ENCODE results near the gene LOXL3. TPM values are rescaled to one million over a fixed set of nuclear protein-coding genes. Genes with fewer than 3 reads are reported as not detected.

Gene LOXL3
- total and polyA plus RNA-seq, 4 donors = 6.4 to 27.1 (median 17.9) TPM

DNA sequence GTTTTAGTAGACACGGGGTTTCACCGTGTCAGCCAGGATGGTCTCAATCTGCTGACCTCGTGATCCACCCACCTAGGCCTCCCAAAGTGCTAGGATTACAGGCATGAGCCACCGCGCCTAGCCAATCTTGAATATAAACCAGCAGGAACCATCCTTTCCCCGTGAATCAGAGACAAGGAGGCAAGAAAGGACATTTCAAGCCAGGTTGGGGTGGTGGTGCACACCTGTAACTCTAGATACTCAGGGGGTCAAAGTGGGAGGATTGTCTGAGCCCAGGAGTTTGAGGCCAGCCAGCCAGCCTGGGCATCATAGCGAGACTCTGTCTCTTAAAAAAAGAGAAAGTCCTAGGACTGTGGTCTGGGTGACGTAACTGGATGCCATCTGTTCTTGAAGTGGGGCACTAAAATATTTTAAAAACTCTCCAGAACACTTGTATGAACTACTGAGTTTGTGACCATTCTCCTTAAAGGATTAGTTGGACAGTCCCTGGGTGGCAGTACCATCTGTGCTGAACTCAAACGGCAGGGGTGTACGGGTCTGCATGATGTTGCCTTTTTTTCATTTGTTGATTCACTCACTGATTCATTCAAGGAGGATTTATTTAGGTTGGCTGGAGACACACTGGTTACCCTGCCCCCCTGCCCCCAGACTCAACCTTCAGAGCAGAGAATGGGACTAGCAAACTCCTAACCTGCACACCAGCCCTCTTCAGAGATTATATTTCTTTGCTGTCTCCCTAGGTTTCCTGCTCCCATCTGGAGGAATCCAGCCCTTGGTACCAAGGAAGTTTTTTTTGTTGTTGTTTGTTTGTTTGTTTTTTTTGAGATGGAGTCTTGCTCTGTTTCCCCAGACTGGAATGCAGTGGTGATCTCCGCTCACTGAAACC lies 42.4 kb downstream of the LOXL3 start:
- Histone ChIP-seq H3K27ac (ENCODE audit: low read depth in 1 of 2, low read length in 2 of 2) (no peak overlapping the region), H3K4me3 (ENCODE audit: low read length in 2 of 2) (no peak overlapping the region), H3K27me3 (ENCODE audit: control insufficient read depth in 1 of 2, insufficient read depth in 2 of 2, low read length in 1 of 2) (no peaks in the 10 kb centered on the region), H3K36me3 (ENCODE audit: control insufficient read depth in 1 of 2, insufficient read depth in 2 of 2, low read length in 1 of 2) (no peaks in the 10 kb centered on the region), H3K9me3 (ENCODE audit: control insufficient read depth, low read length) (no peaks in the 10 kb centered on the region), H3K4me1 (ENCODE audit: control insufficient read depth in 1 of 2, insufficient read depth in 2 of 2, low read length in 2 of 2) (no peaks in the 10 kb centered on the region)
- ATAC-seq (ENCODE audit: low FRiP score) (no peak), DNase-seq (no peak)
- intact Hi-C loops (cut with DNase I) = no loop called here
- 28 to 37% methylated on average over 11 of the region's 11 CpGs for WGBS, 2 donors

DNA sequence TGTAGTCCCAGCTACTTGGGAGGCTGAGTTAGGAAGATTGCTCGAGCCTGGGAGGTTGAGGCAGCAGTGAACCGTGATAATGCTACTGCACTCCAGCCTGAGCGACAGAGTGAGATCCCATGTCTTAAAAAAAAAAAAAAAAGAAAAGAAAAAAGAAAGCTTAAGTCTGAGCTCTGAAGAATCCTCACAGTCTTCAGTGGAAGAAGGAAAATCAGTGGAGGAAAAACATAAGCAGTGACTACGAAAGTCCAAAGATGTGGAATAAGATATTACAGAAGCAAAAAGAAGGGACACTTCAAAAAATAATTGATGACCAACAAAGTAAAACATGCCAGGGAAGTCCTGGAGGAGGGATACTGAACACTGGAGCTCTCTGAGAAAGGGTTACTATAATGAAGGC lies 43.5 kb downstream of the LOXL3 start:
- intact Hi-C loops (cut with DNase I) = no loop called here

DNA sequence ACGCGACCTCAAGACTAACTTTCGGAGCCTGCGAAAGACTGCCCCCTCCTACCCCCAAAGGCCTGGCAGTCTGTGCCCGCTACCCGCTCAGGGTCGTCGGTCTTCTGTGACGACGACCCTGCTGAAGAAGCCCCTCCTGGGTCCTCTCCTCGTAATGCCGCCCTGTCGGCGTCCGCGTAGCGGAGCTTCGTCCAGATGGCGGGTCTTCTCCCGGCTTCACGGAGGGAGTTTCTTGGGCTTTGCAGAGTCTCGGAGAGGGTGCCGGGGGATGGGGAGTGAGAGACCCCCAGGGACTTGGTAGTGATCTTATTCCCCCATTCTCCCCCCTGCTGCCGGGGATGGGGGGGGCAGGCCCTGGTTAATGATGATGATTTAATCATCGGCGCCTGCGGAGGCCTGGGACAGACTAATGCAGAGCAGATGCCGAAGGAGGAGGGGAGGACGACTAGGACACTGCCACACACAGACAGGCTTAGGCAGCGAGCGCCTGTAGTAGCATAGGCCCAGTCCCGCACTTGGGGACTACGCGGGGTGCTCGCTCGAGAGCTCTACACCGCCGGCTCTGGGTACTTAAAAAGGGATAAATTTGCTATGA lies 45.7 kb downstream of the LOXL3 start:
- H3K27me3 ChIP-seq (ENCODE audit: control insufficient read depth in 1 of 2, insufficient read depth in 2 of 2, low read length in 1 of 2) = no peaks in the 10 kb centered on the region
- H3K4me1 ChIP-seq (ENCODE audit: control insufficient read depth in 1 of 2, insufficient read depth in 2 of 2, low read length in 2 of 2) = no peaks in the 10 kb centered on the region
- peaks cover 0 to 1% of the 10 kb centered on the region in 2 donors for H3K36me3 ChIP-seq (ENCODE audit: control insufficient read depth in 1 of 2, insufficient read depth in 2 of 2, low read length in 1 of 2)
- peak overlapping the region; percentile 15 to 51 for H3K4me3 ChIP-seq (ENCODE audit: low read length in 2 of 2)
- no peaks in the 10 kb centered on the region for H3K9me3 ChIP-seq (ENCODE audit: control insufficient read depth, low read length)
- WGBS, 2 donors = 17 to 18% methylated on average over 38 of the region's 38 CpGs
- peak overlapping the region in 1 of 2 donors; percentile 23 for H3K27ac ChIP-seq (ENCODE audit: low read depth in 1 of 2, low read length in 2 of 2)
- intact Hi-C loops (cut with DNase I) = loop anchor here in 1 of 2 donors (2.0 kb wide), 1 partner anchor 21 kb away; the partner anchor contains the start of genes AUP1 and HTRA2
- DNase-seq (no peak), ATAC-seq (ENCODE audit: low FRiP score) (no peak)

More for the DNA sequence above, 43.5 kb downstream of the LOXL3 start:
- no peak for DNase-seq
- H3K27ac ChIP-seq (ENCODE audit: low read depth in 1 of 2, low read length in 2 of 2) = no peak overlapping the region
- no peak overlapping the region for H3K4me3 ChIP-seq (ENCODE audit: low read length in 2 of 2)
- no peak for ATAC-seq (ENCODE audit: low FRiP score)
- no peaks in the 10 kb centered on the region for H3K9me3 ChIP-seq (ENCODE audit: control insufficient read depth, low read length)
- peaks cover 0 to 1% of the 10 kb centered on the region in 2 donors for H3K36me3 ChIP-seq (ENCODE audit: control insufficient read depth in 1 of 2, insufficient read depth in 2 of 2, low read length in 1 of 2)
- H3K27me3 ChIP-seq (ENCODE audit: control insufficient read depth in 1 of 2, insufficient read depth in 2 of 2, low read length in 1 of 2) = no peaks in the 10 kb centered on the region
- no peaks in the 10 kb centered on the region for H3K4me1 ChIP-seq (ENCODE audit: control insufficient read depth in 1 of 2, insufficient read depth in 2 of 2, low read length in 2 of 2)
- 74 to 78% methylated on average over 4 of the region's 4 CpGs for WGBS, 2 donors

DNA sequence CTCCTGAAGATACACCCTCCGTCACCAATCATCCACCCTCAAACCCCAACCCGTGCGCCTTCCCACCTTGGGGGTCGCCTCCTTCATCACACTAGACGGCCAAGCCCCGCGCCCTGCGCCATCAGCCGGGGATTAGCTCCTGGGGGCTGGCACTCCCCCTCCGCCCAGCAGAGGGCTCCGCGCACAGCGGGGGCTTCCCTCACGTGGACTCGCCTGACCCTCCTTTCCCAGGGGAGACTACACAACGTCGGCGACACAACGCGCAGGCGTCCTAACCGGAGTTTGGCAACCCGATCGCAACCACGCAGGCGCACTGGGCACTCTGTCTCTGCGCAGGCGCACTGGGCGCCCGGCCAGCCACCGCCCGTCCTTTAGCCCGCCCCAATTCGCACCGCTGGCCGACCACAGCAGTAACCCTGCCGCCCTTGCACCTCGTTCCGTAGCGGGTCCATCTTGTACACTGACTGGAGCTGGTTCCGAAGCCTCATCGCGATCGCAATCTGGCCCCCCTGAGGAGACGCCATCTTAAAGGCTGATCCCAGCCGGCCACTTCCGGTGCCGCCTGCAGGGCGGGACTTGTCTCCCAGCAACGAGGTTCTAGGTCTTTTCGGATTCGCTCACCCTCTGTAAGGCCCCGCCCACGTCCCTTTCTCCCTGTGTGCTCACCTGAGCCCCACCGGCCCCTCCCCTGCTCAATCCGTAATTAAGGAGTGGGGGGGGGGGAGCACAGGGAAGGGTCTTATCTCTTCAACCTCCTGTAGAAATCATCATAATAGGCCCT lies 46.4 kb downstream of the LOXL3 start, which contains the start of gene PCGF1:
TSS of gene PCGF1 (minus strand) at position 551 of the 781 bp plus-strand sequence. CDS start at position 524, 27 bp downstream.
- Histone ChIP-seq H3K9me3 (ENCODE audit: control insufficient read depth, low read length) (no peaks in the 10 kb centered on the region), H3K4me3 (ENCODE audit: low read length in 2 of 2) (peak within 1 kb of the TSS; percentile 16 to 51), H3K27me3 (ENCODE audit: control insufficient read depth in 1 of 2, insufficient read depth in 2 of 2, low read length in 1 of 2) (no peaks in the 10 kb centered on the region), H3K4me1 (ENCODE audit: control insufficient read depth in 1 of 2, insufficient read depth in 2 of 2, low read length in 2 of 2) (no peaks in the 10 kb centered on the region), H3K36me3 (ENCODE audit: control insufficient read depth in 1 of 2, insufficient read depth in 2 of 2, low read length in 1 of 2) (peaks cover 0 to 1% of the 10 kb centered on the region in 2 donors), H3K27ac (ENCODE audit: low read depth in 1 of 2, low read length in 2 of 2) (peak within 1 kb of the TSS in 1 of 2 donors; percentile 79)
- DNase-seq = peak; percentile 99 to 100
- intact Hi-C loops (cut with DNase I) = loop anchor here in 1 of 2 donors (2.0 kb wide), 1 partner anchor 21 kb away; the partner anchor contains the start of genes AUP1 and HTRA2
- ATAC-seq (ENCODE audit: low FRiP score) = peak; percentile 96
- 1% methylated on average over 56 of the region's 56 CpGs for WGBS, 2 donors

DNA sequence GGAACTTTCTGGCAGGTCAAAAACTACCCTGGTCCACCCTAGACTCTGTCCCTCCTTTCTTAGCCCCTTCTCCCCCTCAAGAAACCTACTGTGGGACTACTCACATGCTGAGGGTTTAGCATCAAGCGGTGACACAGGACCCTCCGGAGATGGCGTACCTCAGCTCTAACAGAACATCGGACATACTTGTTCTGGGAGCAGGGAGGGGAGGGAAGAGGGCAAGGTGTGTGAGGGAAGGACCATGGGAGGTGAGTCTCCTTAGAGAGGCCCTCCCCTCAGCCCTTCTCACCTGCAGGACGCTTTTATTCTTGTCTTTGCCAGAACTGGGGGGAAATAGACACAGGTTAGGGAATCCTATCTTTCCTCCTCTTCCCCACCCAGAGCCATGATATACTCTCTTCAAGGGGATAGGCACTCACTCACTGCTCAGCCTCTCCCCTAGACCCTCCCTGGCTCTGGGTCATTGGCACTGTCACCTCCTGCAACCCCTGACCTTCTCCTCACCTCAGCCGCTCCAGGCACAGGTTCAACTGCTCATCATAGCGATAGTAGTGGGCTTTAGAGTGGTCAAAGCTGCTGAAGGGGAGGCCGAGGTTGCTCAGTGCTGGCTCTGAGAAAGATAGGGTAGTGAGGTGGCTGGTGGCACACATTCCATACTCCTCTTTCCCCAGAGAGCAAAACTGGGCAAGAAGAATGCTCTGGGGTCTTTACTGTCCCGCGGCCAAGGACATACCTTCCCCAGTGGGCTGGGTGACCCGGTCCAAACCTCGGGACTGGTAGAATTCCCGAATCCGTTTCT lies 48.1 kb downstream of the LOXL3 start:
- intact Hi-C loops (cut with DNase I) = loop anchor here in 1 of 2 donors (2.0 kb wide), 1 partner anchor 23 kb away; the partner anchor contains the start of genes AUP1 and HTRA2
- no peak for DNase-seq
- H3K27me3 ChIP-seq (ENCODE audit: control insufficient read depth in 1 of 2, insufficient read depth in 2 of 2, low read length in 1 of 2) = no peaks in the 10 kb centered on the region

DNA sequence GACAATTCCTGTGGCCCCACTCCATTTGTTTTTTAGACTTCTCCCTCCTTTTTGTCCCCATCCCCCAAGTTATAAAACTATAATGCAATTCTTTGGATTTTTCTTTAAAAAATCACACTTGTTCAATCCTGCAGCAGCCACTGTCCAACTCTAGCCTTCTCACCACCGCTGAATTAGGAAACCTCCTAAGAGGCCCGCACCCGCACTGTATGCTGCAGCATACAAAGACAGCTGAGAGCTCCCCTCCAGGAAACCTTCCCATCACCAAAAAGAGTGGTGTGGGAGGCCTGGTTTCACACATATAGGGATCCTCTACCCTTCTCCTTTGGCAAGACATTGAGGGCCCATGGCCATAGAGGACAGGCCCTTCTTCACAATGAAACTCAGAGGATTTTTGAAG lies 49.2 kb downstream of the LOXL3 start:
- H3K9me3 ChIP-seq (ENCODE audit: control insufficient read depth, low read length) = no peaks in the 10 kb centered on the region
- peaks cover 0 to 1% of the 10 kb centered on the region in 2 donors for H3K36me3 ChIP-seq (ENCODE audit: control insufficient read depth in 1 of 2, insufficient read depth in 2 of 2, low read length in 1 of 2)
- H3K27ac ChIP-seq (ENCODE audit: low read depth in 1 of 2, low read length in 2 of 2) = no peak overlapping the region
- WGBS, 2 donors = 93 to 96% methylated on average over 3 of the region's 3 CpGs
- no peaks in the 10 kb centered on the region for H3K4me1 ChIP-seq (ENCODE audit: control insufficient read depth in 1 of 2, insufficient read depth in 2 of 2, low read length in 2 of 2)
- intact Hi-C loops (cut with DNase I) = no loop called here
- H3K27me3 ChIP-seq (ENCODE audit: control insufficient read depth in 1 of 2, insufficient read depth in 2 of 2, low read length in 1 of 2) = no peaks in the 10 kb centered on the region
- ATAC-seq (ENCODE audit: low FRiP score) (no peak), DNase-seq (no peak)
- no peak overlapping the region for H3K4me3 ChIP-seq (ENCODE audit: low read length in 2 of 2)

More for the DNA sequence above, 48.1 kb downstream of the LOXL3 start:
- H3K4me1 ChIP-seq (ENCODE audit: control insufficient read depth in 1 of 2, insufficient read depth in 2 of 2, low read length in 2 of 2) = no peaks in the 10 kb centered on the region
- ATAC-seq (ENCODE audit: low FRiP score) = no peak
- no peaks in the 10 kb centered on the region for H3K9me3 ChIP-seq (ENCODE audit: control insufficient read depth, low read length)
- peaks cover 0 to 1% of the 10 kb centered on the region in 2 donors for H3K36me3 ChIP-seq (ENCODE audit: control insufficient read depth in 1 of 2, insufficient read depth in 2 of 2, low read length in 1 of 2)
- H3K4me3 ChIP-seq (ENCODE audit: low read length in 2 of 2) = no peak overlapping the region
- H3K27ac ChIP-seq (ENCODE audit: low read depth in 1 of 2, low read length in 2 of 2) = no peak overlapping the region
- WGBS, 2 donors = 96% methylated on average over 14 of the region's 14 CpGs

DNA sequence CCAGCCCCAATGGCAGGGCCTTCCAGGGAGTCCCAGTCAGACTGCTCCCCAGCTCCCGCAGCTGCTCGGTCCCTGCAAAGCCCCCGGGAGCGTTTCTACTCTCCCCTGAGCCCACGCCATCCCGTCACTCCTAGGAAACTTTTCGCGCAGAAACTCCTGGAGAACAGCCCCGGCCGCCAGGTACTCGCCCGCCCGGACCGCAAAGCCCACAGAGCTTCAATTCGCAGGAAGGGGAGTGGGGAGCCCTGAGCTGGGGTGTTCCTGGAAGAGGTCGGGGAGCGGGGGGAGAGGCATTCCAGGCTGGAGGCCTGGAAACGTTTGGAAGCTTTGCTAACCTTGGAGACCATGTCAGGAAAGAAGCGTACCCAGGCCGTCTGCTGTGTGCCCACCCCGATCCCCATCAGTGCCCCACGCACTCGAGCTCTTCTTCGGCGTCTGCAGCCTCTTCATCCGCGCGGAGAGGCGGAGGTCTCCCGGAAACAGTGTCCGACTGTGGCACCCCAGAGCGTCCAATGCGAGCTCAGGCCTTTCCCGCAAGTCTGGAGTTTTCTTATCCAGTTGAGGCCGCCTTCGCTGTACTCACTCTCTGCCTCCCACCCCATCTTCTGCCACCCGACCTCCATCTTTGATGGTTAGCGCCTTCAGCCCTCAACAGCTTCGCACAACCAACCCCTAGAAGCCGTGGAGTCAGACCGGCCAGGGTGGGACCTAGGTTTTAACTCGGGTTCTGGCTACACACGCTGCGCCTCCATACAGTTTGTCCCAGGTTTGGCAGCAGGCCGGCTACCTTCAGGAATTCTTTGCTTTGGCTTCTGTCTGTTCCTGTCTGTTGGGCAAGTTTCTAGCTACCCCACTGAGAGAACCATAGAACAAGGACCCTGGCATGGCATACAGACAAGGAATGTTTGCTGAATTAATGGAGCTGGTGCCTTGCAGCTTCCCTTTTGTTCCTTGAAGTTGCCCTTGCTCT lies 50.0 kb downstream of the LOXL3 start:
- 72% methylated on average over 45 of the region's 45 CpGs for WGBS, 2 donors
- Histone ChIP-seq H3K4me1 (ENCODE audit: control insufficient read depth in 1 of 2, insufficient read depth in 2 of 2, low read length in 2 of 2) (no peaks in the 10 kb centered on the region), H3K27ac (ENCODE audit: low read depth in 1 of 2, low read length in 2 of 2) (no peak overlapping the region), H3K4me3 (ENCODE audit: low read length in 2 of 2) (no peak overlapping the region), H3K27me3 (ENCODE audit: control insufficient read depth in 1 of 2, insufficient read depth in 2 of 2, low read length in 1 of 2) (no peaks in the 10 kb centered on the region), H3K9me3 (ENCODE audit: control insufficient read depth, low read length) (no peaks in the 10 kb centered on the region), H3K36me3 (ENCODE audit: control insufficient read depth in 1 of 2, insufficient read depth in 2 of 2, low read length in 1 of 2) (peaks cover 0 to 1% of the 10 kb centered on the region in 2 donors)
- DNase-seq (no peak), ATAC-seq (ENCODE audit: low FRiP score) (no peak)
- intact Hi-C loops (cut with DNase I) = no loop called here

All from aorta (tissue), 5 donors.